ENCODE measurements around the gene THRAP3.
"Not testable (repeated sequence)": the region's sequence is repeated elsewhere in the genome, so short reads cannot be mapped to it uniquely, and the experiment has no call there.

THRAP3 gene

DNA sequence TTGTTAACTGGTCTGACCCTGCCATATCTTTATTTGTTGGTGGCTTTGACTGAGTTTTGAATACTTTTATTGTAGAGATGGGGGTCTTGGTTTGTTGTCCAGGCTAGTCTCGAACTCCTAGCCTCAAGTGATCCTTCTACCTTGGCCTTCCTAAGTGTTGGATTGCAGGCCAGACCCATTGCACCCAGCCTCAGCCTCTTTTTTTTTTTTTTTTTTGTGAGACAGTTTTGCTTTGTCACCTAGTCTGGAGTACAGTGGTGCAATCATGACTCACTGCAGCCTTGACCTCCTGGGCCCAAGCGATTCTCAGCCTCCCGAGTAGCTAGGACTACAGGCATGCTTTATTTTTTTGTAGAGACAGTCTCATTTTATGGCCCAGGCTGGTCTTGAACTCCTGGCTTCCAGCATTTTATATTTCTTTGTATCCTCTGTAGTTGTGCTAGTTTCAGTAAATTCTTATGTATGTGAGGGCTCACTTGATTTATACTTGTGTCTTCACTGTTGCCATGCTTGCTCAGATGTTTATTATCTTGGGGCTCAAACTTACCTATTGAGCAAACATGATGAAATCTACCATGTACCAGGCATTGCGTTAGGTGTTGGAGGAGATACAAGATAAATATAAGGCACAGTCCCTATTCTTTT lies 24.1 kb downstream of the THRAP3 start:
- Histone ChIP-seq H3K9ac (ENCODE audit: low read depth in 1 of 2, low read length in 2 of 2) (no peak overlapping the region), H3K27ac (ENCODE audit: low read depth, low read length) (no peak overlapping the region), H3K27me3 (ENCODE audit: control insufficient read depth in 1 of 2, insufficient read depth in 2 of 2, low read length in 2 of 2) (no peaks in the 10 kb centered on the region), H3K4me3 (ENCODE audit: low read depth in 1 of 2, low read length in 2 of 2) (no peak overlapping the region), H3K36me3 (ENCODE audit: control insufficient read depth in 1 of 2, insufficient read depth in 2 of 2, low read length in 2 of 2) (peaks cover 0 to 6% of the 10 kb centered on the region in 2 donors), H3K9me3 (ENCODE audit: control insufficient read depth in 1 of 2, low read length in 2 of 2) (no peaks in the 10 kb centered on the region), H3K4me1 (ENCODE audit: control insufficient read depth in 1 of 2, insufficient read depth in 2 of 2, low read length in 2 of 2) (peaks cover 0 to 12% of the 10 kb centered on the region in 2 donors)

DNA sequence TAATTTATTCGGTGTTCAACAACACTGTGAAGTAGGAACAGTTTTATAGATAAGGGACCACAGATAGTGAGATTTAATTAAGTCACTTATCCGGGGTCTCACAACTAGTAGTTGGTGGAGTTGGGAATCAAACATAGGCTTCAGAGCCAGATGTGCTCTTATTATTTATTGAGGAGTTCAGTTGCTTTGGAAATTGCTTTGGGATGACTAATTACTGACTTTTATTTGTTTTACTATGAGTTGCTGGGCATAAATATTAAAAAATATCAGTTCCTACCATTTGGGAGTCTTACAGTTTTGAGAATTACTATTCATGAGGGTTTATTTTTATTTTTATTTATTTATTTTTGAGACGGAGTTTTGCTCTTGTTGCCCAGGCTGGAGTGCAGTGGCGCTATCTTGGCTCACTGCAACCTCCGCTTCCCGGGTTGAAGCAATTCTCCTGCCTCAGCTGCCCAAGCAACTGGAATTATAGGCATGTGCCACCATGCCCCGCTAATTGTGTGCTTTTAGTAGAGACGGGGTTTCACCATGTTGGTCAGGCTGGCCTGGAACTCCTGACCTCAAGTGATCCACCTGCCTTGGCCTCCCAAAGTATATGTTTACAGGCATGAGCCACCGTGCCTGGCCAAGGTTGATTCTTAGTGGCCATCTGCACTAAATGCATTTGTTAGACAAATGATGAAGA lies 27.7 kb downstream of the THRAP3 start:
- Histone ChIP-seq H3K4me3 (ENCODE audit: low read depth in 1 of 2, low read length in 2 of 2) (no peak overlapping the region), H3K9me3 (ENCODE audit: control insufficient read depth in 1 of 2, low read length in 2 of 2) (no peaks in the 10 kb centered on the region), H3K27me3 (ENCODE audit: control insufficient read depth in 1 of 2, insufficient read depth in 2 of 2, low read length in 2 of 2) (no peaks in the 10 kb centered on the region), H3K36me3 (ENCODE audit: control insufficient read depth in 1 of 2, insufficient read depth in 2 of 2, low read length in 2 of 2) (peaks cover 0 to 7% of the 10 kb centered on the region in 2 donors), H3K4me1 (ENCODE audit: control insufficient read depth in 1 of 2, insufficient read depth in 2 of 2, low read length in 2 of 2) (peaks cover 0 to 12% of the 10 kb centered on the region in 2 donors), H3K9ac (ENCODE audit: low read depth in 1 of 2, low read length in 2 of 2) (no peak overlapping the region), H3K27ac (ENCODE audit: low read depth, low read length) (no peak overlapping the region)

DNA sequence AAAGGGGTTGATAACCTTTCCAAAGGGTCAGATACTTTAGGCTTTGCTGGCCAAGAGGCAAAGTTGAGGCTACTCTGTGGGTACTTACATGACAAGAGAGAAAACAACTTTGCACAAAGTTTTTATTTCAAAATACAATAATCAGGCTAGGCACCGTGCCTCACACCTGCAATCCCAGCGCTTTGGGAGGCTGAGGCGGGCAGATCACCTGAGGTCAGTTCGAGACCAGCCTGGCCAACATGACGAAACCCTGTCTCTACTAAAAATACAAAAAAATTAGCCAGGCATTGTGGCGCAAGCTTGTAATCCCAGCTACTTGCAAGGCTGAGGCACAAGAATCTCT lies 28.2 kb downstream of the THRAP3 start:
- H3K4me3 ChIP-seq (ENCODE audit: low read depth in 1 of 2, low read length in 2 of 2); H3K9me3 ChIP-seq (ENCODE audit: control insufficient read depth in 1 of 2, low read length in 2 of 2); H3K27me3 ChIP-seq (ENCODE audit: control insufficient read depth in 1 of 2, insufficient read depth in 2 of 2, low read length in 2 of 2); H3K27ac ChIP-seq (ENCODE audit: low read depth, low read length); H3K9ac ChIP-seq (ENCODE audit: low read depth in 1 of 2, low read length in 2 of 2); H3K36me3 ChIP-seq (ENCODE audit: control insufficient read depth in 1 of 2, insufficient read depth in 2 of 2, low read length in 2 of 2): not testable (repeated sequence)
- peaks cover 0 to 12% of the 10 kb centered on the region in 2 donors for H3K4me1 ChIP-seq (ENCODE audit: control insufficient read depth in 1 of 2, insufficient read depth in 2 of 2, low read length in 2 of 2)

DNA sequence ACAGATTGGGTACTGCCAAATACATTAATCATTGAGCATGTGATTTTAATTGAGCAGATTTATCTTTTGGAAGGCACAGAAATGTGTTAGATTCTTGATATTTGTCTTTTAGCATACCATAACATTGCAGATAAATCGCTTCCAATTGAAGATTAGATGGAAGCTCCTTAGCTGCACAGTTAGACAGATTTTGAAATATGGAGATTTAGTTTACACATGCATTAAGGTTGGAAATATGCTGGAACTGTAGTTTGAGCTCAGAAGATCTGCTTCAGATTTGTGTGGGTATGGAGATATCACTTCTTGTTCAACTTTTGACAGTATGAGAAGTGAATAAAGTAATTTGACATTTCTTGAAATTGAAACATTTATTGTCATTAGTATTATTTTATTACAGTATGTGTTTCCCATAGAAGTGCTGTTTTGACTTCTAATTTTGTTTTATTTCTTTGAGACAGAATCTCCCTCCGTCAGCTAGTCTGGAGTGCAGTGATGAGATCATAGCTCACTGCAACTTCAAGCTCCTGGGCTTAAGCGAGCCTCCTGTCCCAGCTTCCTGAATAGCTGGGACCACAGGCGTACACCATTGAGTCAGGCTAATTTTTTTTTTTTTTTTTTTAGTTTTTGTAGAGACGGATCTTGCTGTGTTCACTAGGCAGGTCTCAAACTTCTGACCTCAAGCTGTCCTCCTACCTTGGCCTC lies 29.1 kb downstream of the THRAP3 start:
- Histone ChIP-seq H3K9me3 (ENCODE audit: control insufficient read depth in 1 of 2, low read length in 2 of 2) (no peaks in the 10 kb centered on the region), H3K27ac (ENCODE audit: low read depth, low read length) (no peak overlapping the region), H3K4me3 (ENCODE audit: low read depth in 1 of 2, low read length in 2 of 2) (no peak overlapping the region), H3K4me1 (ENCODE audit: control insufficient read depth in 1 of 2, insufficient read depth in 2 of 2, low read length in 2 of 2) (peaks cover 0 to 12% of the 10 kb centered on the region in 2 donors), H3K27me3 (ENCODE audit: control insufficient read depth in 1 of 2, insufficient read depth in 2 of 2, low read length in 2 of 2) (no peaks in the 10 kb centered on the region), H3K9ac (ENCODE audit: low read depth in 1 of 2, low read length in 2 of 2) (no peak overlapping the region), H3K36me3 (ENCODE audit: control insufficient read depth in 1 of 2, insufficient read depth in 2 of 2, low read length in 2 of 2) (peaks cover 0 to 9% of the 10 kb centered on the region in 2 donors)

DNA sequence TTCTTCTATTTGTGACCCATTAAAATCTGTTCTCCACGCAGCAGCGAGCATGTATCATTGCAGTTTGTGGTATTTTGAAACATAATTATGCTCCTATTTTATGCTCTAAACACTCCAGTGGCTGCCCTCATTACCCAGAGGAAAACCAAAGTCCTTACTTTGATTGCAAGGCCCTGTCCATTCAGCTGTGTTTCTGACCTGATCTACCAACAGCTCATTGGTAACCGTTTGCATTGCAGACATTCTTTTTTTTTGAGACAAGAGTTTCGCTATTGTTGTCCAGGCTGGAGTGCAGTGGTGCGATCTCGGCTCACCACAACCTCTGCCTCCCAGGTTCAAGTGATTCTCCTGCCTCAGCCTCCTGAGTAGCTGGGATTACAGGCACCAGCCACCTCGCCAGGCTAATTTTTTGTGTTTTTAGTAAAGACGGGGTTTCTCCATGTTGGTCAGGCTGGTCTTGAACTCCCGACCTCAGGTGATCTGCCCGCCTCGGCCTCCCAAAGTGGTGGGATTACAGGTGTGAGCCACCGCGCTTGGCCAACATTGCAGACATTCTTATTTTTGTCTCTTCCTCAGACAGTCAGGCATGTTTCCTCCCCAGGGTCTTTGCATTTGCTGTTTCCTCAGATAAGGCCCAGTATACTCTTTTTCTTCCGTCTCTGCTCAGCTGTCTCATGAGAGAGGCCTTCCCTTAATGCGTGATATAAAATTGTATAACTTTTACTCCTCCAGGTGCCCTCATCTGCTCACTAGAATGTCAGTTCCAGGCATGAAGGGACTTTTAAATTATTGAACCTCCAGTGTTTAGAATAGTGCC lies 32.5 kb downstream of the THRAP3 start:
- no peaks in the 10 kb centered on the region for H3K27me3 ChIP-seq (ENCODE audit: control insufficient read depth in 1 of 2, insufficient read depth in 2 of 2, low read length in 2 of 2)
- no peaks in the 10 kb centered on the region for H3K9me3 ChIP-seq (ENCODE audit: control insufficient read depth in 1 of 2, low read length in 2 of 2)
- H3K27ac ChIP-seq (ENCODE audit: low read depth, low read length), result no peak overlapping the region
- peaks cover 8 to 35% of the 10 kb centered on the region in 2 donors for H3K36me3 ChIP-seq (ENCODE audit: control insufficient read depth in 1 of 2, insufficient read depth in 2 of 2, low read length in 2 of 2)
- H3K9ac ChIP-seq (ENCODE audit: low read depth in 1 of 2, low read length in 2 of 2), result no peak overlapping the region
- H3K4me1 ChIP-seq (ENCODE audit: control insufficient read depth in 1 of 2, insufficient read depth in 2 of 2, low read length in 2 of 2), result peaks cover 0 to 4% of the 10 kb centered on the region in 2 donors
- H3K4me3 ChIP-seq (ENCODE audit: low read depth in 1 of 2, low read length in 2 of 2), result no peak overlapping the region

DNA sequence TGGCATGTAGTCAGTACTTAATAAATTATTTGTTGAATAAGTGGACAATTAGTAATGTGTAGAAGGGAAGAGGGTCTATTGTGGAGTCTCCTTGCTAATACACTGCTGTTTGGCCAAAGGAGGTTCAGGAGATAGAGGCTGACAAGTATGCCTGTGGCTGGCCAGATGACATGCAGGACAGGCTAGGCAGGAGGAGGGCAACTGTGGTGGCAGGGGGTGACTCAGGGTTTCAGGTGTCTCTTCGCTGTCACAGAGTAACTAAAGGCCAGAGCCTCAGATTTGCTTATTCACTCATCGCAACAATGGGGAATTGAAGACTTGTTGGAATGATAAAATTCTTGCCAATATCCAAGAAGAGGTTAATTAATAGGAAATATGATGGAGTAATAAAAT lies 33.1 kb downstream of the THRAP3 start:
- Histone ChIP-seq H3K4me3 (ENCODE audit: low read depth in 1 of 2, low read length in 2 of 2) (no peak overlapping the region), H3K27ac (ENCODE audit: low read depth, low read length) (no peak overlapping the region), H3K4me1 (ENCODE audit: control insufficient read depth in 1 of 2, insufficient read depth in 2 of 2, low read length in 2 of 2) (peaks cover 0 to 1% of the 10 kb centered on the region in 2 donors)

DNA sequence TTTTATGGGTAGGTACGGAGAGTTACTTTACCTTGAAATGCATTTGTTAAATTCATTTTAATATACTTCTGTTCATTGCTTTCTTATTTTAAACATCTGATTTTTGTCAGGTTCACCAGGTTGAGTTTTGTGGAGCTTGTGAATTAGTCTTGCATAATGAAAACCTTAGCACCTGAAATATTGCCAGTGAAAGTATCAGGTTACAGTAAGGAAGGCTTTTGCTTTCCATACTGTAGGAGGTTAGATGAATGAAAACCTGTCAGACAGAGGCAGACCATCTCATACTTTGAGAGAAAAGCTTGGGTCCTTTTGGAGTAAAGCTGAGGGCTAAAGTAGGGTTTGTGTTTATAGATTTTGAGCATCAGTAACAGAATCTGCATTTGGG lies 34.7 kb downstream of the THRAP3 start:
- H3K36me3 ChIP-seq (ENCODE audit: control insufficient read depth in 1 of 2, insufficient read depth in 2 of 2, low read length in 2 of 2), result peaks cover 16 to 34% of the 10 kb centered on the region in 2 donors
- no peak overlapping the region for H3K27ac ChIP-seq (ENCODE audit: low read depth, low read length)
- H3K27me3 ChIP-seq (ENCODE audit: control insufficient read depth in 1 of 2, insufficient read depth in 2 of 2, low read length in 2 of 2), result no peaks in the 10 kb centered on the region
- no peaks in the 10 kb centered on the region for H3K9me3 ChIP-seq (ENCODE audit: control insufficient read depth in 1 of 2, low read length in 2 of 2)
- H3K4me1 ChIP-seq (ENCODE audit: control insufficient read depth in 1 of 2, insufficient read depth in 2 of 2, low read length in 2 of 2), result no peaks in the 10 kb centered on the region
- no peak overlapping the region for H3K4me3 ChIP-seq (ENCODE audit: low read depth in 1 of 2, low read length in 2 of 2)
- H3K9ac ChIP-seq (ENCODE audit: low read depth in 1 of 2, low read length in 2 of 2), result no peak overlapping the region

More for the DNA sequence above, 33.1 kb downstream of the THRAP3 start:
- Histone ChIP-seq H3K27me3 (ENCODE audit: control insufficient read depth in 1 of 2, insufficient read depth in 2 of 2, low read length in 2 of 2) (no peaks in the 10 kb centered on the region), H3K9me3 (ENCODE audit: control insufficient read depth in 1 of 2, low read length in 2 of 2) (no peaks in the 10 kb centered on the region), H3K36me3 (ENCODE audit: control insufficient read depth in 1 of 2, insufficient read depth in 2 of 2, low read length in 2 of 2) (peaks cover 12 to 35% of the 10 kb centered on the region in 2 donors), H3K9ac (ENCODE audit: low read depth in 1 of 2, low read length in 2 of 2) (no peak overlapping the region)

DNA sequence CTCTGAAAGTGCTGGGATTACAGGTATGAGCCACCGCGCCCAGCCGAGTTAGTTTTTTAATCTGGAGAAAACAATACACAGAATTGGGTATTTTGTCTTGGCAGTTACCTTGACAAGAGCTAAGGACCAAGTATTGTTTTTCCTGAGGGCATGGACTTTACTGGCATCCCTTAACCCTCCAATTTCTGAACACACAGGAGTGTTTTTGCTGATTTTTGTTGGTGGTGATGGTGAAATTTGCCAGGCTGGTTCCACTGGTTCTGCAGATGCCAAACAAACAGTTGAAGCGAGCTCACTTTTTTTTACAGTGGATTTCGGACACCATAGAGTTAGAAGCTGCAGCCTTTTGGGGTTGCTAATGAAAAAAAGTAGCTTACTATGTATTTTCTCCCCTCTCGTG lies 44.7 kb downstream of the THRAP3 start:
- H3K4me3 ChIP-seq (ENCODE audit: low read depth in 1 of 2, low read length in 2 of 2), result no peak overlapping the region
- no peaks in the 10 kb centered on the region for H3K27me3 ChIP-seq (ENCODE audit: control insufficient read depth in 1 of 2, insufficient read depth in 2 of 2, low read length in 2 of 2)
- H3K9ac ChIP-seq (ENCODE audit: low read depth in 1 of 2, low read length in 2 of 2), result no peak overlapping the region
- peaks cover 13 to 42% of the 10 kb centered on the region in 2 donors for H3K36me3 ChIP-seq (ENCODE audit: control insufficient read depth in 1 of 2, insufficient read depth in 2 of 2, low read length in 2 of 2)
- H3K27ac ChIP-seq (ENCODE audit: low read depth, low read length), result no peak overlapping the region
- no peaks in the 10 kb centered on the region for H3K4me1 ChIP-seq (ENCODE audit: control insufficient read depth in 1 of 2, insufficient read depth in 2 of 2, low read length in 2 of 2)
- H3K9me3 ChIP-seq (ENCODE audit: control insufficient read depth in 1 of 2, low read length in 2 of 2), result no peaks in the 10 kb centered on the region

DNA sequence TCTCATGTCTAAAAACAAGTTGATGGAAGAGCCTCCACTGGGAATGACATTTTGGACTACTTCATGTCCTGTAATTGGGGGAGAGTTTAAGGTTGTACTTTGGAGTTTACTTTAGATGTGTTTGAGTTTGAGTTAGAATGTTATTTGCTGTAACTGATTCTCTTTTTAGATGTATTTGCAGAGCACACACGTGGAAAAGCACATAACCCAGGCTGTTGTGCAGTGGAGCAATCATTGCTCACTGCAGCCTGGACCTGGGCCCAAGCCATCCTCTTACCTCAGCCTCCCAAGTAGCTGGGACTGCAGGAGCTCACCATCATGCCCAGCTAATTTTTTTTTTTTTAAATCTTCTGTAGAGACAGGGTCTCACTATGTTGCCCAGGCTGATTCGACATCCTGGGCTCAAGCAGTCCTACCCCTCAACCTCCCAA lies 45.2 kb downstream of the THRAP3 start:
- Histone ChIP-seq H3K4me1 (ENCODE audit: control insufficient read depth in 1 of 2, insufficient read depth in 2 of 2, low read length in 2 of 2) (no peaks in the 10 kb centered on the region), H3K27me3 (ENCODE audit: control insufficient read depth in 1 of 2, insufficient read depth in 2 of 2, low read length in 2 of 2) (no peaks in the 10 kb centered on the region), H3K4me3 (ENCODE audit: low read depth in 1 of 2, low read length in 2 of 2) (no peak overlapping the region), H3K9me3 (ENCODE audit: control insufficient read depth in 1 of 2, low read length in 2 of 2) (no peaks in the 10 kb centered on the region), H3K36me3 (ENCODE audit: control insufficient read depth in 1 of 2, insufficient read depth in 2 of 2, low read length in 2 of 2) (peaks cover 11 to 42% of the 10 kb centered on the region in 2 donors), H3K9ac (ENCODE audit: low read depth in 1 of 2, low read length in 2 of 2) (no peak overlapping the region), H3K27ac (ENCODE audit: low read depth, low read length) (no peak overlapping the region)

Measured in duodenal mucosa (tissue), 2 donors.